GM19043 (cell line): ENCODE results near the gene LIN37.
"Not testable (repeated sequence)": the region's sequence is repeated elsewhere in the genome, so short reads cannot be mapped to it uniquely, and the experiment has no call there.

Experiments
- ATAC-seq: cut with Tn5 transposase; IDR thresholded peaks from one replicate; pipeline ENCODE4 v1.9.1; 2021; ENCODE audit warnings: low read depth; ENCODE audit not compliant: unreplicated experiment

The LIN37 gene

DNA sequence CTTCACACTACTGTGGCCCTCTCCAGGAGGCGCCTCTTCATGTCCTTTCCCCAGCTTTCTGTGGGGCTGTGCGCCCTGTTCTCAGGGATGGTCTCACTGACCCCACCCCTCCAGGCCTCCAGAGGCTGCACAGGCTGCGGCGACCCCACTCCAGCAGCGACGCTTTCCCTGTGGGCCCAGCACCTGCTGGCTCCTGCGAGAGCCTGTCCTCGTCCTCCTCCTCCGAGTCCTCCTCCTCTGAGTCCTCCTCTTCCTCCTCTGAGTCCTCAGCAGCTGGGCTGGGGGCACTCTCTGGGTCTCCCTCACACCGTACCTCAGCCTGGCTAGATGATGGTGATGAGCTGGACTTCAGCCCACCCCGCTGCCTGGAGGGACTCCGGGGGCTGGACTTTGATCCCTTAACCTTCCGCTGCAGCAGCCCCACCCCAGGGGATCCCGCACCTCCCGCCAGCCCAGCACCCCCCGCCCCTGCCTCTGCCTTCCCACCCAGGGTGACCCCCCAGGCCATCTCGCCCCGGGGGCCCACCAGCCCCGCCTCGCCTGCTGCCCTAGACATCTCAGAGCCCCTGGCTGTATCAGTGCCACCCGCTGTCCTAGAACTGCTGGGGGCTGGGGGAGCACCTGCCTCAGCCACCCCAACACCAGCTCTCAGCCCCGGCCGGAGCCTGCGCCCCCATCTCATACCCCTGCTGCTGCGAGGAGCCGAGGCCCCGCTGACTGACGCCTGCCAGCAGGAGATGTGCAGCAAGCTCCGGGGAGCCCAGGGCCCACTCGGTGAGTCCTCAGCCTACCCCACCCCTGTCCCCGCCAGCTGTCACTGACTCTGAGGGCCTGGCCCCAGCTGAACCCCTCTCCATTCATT, 38.2 kb downstream of the LIN37 start:
- no peak for ATAC-seq

DNA sequence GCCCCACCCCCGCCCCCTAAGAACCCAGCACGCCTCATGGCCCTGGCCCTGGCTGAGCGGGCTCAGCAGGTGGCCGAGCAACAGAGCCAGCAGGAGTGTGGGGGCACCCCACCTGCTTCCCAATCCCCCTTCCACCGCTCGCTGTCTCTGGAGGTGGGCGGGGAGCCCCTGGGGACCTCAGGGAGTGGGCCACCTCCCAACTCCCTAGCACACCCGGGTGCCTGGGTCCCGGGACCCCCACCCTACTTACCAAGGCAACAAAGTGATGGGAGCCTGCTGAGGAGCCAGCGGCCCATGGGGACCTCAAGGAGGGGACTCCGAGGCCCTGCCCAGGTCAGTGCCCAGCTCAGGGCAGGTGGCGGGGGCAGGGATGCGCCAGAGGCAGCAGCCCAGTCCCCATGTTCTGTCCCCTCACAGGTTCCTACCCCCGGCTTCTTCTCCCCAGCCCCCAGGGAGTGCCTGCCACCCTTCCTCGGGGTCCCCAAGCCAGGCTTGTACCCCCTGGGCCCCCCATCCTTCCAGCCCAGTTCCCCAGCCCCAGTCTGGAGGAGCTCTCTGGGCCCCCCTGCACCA, 38.9 kb downstream of the LIN37 start:
- no peak for ATAC-seq

DNA sequence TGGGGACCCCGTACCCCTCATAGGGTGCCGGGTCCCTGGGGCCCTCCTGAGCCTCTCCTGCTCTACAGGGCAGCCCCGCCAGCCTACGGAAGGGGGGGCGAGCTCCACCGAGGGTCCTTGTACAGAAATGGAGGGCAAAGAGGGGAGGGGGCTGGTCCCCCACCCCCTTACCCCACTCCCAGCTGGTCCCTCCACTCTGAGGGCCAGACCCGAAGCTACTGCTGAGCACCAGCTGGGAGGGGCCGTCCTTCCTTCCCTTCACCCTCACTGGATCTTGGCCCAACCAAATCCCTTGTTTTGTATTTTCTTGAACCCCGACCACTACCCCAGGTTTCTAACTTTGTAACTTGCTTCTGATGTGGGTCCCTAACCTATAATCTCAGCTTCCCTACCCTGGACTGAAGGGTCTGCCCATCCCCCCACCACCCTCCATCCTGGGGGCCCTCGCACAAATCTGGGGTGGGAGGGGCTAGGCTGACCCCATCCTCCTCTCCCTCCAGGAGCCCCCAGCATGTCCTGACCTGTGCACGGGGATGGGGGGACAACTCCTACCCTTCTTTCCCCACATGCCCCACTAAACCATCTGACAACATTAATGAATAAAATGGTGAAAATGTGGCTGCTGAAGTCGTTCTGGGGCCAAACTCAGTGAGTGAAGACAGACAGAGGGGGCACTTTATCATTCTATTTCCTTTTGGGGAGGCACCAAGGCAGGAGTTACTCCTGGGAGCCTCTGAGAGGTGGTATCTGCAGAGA, 40.0 kb downstream of the LIN37 start:
- ATAC-seq, result no peak

DNA sequence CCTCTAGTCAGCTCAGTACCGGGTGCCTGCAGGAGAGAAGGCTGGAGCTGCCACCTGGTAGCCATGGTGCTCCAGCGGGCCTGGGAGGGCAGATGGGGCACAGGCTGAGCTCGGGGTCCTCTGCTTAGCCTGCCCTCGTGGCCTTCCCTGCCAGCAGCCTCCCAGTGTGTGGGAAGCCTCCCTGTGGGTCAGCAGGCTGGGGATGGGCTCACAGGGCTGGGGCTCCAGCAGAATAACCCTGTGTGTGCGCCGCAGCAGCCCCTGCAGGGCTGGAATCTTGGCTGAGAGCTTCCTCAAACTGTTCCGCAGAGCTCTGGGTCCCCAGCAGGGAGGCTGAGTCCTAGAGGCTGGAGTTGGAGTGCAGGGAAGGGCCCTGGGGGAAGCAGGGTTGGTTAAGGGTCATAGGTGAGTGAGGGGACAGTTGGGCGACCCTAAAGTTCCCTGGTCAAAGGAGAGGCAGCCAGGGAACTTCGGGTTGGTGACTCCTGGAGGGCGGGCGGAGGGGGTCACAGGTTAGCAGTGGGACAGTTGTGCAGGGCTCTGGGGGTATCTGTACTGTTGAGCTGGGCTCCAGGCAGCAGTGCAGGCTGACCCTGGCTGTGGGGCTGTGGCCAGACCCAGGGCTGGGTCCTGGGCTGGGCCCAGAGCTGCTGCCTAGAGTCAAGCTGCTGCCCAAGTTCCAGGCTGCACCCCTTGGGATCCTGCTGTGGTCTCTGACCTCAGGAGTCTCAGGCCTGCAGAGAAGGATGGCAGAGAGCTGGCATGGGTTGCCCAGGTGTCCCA, 41.0 kb downstream of the LIN37 start:
- ATAC-seq, result no peak

DNA sequence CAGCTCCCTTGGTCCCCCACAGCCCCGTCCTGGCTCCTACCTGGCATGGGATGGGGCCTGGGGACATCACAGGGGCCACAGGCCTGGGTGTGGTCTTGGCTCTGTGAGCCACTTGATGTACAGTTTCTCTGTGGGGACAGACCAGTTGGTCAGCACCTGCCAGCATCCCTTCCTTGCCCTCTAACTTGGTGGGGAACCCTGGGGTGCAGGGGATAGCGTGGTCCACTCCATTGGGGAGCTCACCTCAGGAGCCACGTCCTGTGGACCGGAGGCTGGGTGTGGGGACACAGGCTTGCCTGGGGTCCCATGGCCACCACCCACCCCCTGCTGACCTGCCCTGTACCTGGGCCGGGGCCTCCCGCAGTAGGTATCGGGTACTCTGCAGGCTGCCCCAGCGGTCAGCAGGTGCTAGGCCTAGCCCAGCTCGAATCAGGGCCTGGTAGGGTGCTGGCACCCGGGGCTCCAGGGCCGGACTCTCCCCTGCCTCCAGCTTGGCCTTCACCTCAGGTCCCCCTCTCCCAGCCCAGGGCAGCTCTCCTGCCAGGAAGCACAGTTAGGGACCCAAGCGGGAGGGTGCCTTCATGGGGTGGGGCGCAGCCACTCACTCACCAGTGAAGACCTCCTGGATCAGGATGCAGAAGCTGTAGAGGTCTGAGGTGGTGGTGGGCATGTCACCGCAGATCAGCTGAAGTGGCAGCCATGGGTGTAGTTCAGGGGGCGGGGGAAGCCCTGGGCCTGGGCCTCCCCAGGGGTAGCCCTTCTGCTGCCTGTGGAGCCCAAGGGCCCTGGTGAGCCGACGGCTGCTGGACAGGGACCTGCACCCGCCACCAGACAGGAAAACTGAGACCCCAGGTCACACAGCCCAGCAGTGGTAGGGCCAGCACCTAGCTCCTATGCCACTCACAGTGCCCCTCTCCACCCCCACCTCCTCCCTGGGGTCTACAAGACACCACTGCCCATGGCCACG, 41.9 kb downstream of the LIN37 start:
- no peak for ATAC-seq

DNA sequence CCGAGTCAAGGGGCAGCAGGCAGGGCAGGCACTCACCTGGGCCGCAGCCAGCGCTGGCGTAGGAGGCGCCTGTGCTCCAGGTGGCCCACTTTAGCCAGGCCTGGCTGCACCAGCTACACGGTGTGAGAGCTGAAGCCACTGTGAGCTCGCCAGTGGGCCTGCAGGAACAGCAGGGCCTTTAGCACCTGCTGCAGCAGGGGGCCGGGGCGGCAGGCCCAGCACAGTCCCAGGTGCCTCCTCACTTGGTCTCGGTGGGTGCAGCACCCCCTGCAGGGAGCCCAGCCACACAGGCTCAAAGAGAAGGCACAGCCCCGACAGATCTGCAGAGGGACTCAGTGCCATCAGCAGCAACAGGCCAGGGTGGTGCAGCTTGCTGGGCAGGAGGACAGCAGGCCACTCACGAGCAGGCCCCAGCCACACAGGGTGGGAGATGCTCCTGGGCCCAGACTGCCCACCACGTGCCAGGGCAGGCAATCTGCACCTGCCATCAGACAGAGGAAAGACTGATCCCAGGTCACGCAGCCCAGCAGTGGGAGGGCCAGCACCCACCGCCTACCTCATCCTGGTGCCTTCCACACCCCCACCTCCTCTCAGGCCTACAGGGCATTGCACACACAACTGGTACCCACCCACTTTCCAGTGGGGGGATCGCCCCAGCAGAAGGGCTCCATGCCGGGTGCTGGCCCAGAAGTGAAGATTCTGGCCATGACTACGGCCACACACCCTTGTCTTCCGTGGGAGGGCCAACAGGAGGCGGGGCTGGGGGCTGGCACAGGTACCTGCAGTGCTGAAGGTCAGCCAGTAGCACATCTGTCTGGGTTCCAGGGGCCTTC, 42.8 kb downstream of the LIN37 start:
- ATAC-seq, result no peak

DNA sequence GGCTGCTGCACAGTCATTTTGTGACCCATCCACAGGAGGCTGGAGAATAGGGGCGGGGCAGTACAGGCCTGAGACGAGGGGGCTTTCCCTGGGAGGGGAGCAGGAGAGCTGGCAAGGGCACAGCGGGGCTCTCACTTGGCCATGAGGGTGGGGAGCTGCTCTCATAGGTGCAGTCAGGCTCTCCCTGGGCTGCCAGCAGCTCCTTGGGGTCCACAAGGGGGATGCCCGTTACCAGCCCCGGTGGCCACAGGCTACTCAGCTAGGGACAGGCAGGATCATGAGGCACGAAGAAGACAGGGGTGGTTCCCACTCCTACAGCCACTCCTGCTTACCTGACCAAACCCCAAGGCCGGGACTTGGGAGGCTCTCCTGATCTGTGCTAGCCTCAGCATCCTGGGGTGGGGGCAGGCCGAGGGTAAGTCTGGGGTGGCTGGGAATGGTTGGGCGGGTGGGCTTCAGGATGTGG, 43.5 kb downstream of the LIN37 start:
- no peak for ATAC-seq

DNA sequence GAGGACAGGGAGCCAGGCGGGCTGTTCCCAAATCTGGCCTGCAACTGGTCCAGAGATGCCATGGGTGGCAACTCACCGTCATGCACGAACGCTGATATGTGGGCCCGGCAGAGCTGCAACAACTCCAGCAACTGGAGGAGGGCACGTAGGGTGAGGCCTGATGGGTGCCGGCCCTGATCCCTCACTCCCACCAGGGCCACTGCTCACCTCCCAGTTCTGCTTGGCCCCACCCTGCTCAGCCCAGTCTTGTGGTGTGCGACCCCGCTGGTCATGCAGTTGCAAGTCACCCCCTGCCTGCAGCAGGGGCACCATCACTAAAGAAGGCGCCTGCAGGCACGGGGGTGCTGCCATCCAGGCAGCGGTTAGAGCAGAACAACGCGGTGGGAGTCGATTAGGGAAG, 43.9 kb downstream of the LIN37 start:
- ATAC-seq, result no peak

DNA sequence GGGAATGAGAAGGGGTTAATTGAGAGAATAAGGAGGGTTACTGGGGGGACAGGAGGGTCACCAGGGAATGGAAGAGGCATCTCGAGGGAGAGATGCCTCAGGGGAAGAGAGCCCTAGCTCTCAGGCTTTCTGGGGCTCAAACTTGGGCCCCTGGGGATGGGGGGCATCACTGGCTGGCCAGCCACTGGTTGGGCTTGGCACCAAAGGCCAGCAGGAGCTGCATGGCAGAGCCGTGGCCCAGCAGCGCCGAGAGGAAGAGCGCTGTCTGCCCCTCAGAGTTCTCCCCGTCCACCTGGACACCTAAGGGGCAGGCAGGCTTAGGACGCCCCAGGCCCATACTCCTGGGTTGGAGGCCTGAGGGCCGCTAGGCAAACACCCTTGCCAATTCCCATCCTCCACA, 44.5 kb downstream of the LIN37 start:
- no peak for ATAC-seq

DNA sequence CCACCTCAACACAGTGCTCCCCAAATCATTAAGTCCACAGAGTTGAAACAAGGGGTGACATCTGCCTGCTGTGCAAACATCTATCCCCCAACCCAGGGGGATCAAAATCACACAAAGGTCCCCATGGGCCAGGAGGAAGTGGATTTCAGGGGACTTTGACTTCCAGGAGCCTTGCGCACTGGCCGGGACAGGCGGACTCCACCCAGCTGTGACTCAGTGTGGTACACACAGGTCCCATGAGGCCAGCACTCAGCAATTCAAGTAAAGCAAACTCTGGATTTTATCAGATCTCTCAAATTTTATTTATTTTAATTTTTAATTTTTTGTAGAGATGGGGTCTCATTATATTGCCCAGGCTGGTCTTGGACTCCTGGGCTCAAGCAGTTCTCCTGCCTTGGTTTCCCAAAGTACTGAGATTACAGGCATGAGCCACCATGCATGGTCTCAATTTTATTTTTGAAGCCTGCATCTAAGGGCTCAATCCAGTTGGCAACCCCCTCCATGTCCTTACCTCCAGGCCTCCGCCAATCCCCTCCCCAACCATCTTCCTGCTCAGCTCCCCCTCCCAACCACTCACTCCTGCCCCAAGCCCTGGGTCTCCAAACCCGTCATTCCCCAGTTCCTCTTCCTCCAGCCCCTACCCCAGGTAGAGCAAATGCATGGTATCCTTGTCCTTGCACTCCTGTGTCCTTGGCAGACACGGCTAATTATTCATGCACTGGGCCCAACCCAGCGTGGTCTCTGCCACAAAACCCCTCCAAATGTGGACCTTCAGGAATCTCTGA, 45.2 kb downstream of the LIN37 start:
- no peak for ATAC-seq

DNA sequence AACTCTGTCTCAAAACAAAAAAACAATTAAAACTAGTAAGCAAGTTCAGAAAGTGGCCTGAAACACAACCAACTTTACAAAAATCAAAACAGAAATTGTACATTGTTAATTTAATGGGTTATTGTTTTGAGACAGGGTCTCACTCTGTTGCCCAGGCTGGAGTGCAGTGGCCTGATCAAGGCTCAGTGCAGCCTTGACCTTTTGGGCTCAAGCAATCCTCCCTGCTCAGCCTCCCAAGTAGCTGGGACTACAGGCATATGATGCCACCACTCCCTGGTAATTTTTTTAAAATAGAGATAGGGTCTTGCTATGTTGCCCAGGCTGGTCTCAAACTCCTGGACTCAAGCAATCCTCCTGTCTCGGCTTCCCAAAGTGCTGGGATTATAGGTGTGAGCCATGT, 47.2 kb downstream of the LIN37 start:
- not testable (repeated sequence) for ATAC-seq

DNA sequence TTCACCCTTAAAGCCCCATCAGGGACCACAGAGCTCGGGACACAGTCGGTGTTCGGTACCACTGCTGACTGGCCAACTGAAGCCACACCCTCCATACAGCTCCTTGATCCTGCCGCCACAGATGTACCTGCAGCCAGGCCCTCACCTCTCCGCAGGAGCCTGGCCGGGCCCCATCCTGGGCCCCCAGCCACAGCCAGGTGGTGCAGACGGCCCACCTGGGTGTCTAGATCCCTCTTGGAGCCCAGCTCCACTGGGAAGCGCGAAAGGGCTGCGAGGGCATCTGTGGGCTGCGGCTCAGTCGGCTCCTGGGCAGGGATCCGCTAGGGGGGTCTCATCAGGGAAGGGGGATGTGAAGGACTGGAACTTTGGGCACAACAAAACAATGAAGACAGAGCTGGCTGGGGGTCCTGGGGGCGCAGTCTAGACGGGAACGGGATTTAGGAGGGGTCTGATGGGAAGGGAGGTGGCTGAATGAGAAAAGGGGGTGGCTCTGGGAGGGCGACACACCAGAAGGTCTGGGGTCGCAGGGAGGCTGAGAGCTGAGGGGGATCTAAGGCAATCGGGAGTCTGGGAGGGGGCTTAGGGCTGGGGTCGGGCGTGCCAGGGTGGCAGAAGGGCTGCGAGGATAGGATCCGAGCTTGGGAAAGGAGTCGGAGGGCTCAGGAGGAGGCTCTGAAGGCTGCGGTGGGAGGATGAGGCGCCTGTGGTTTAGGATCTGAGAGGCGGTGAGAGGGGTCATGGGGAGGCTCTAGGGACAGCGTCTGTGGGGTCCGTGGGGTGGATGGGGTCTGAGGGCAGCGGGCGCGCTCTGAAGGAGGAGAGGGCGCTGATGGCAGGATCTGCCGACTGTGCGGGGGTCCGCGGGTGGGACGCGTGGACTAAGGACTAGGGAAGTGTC, 48.5 kb downstream of the LIN37 start:
- no peak for ATAC-seq

DNA sequence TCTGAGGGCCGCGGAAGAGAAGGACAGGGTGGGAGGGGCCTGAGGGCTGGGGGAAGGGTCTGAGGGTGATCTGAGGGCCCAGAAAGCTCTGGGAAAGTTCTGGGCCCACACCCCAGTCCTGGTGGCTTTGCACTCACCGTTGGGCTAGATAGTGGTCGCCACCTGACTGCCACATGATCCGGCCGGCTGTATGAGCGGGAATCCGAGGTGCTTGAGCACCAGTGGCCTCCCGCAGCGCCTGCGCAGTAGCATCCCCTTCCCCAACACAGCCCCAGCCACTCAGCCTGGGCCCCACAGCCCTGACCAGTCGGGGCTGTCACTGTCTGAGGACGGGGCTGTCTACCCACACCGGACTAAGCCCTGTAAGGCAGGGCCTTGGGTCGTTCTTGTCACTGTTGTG, 49.3 kb downstream of the LIN37 start:
- no peak for ATAC-seq

DNA sequence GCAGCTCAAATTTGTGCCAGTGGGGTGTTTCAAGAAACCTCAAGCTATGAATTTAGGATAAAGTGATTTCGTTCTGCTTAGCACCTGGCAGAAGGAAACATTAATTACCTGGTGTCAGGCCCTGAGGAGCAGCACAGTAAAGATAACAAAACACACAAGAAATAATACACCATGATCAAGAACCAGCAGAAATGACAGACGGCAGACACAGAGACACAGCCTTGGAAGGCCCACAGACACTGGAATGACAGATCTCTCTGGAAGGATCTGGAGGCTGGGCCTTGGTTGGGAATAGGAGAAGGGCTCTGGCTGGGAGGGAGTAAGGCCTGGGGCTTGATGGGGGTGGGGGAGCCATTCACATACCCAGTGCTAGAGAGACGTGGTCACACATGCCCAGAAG, 53.5 kb downstream of the LIN37 start:
- ATAC-seq, result no peak
